IMR-90 (cell line): Measurements from ENCODE around the gene BDKRB1. TPM values are rescaled to one million over a fixed set of nuclear protein-coding genes. Genes with fewer than 3 reads are reported as not detected.

Source experiments
- ATAC-seq: fragments of 200-7000 bp; cut with Tn5 transposase; 2 replicates; pipeline ENCODE4 v1.9.1; 2020; ENCODE audit warnings: low read depth, mild to moderate bottlenecking, moderate library complexity
- BruUV-seq: library from RNA; stranded (reverse); fragments of 400-500 nt; replicated peaks from 2 replicates; lab custom pipeline; 2021; lab: Mats Ljungman, UMichigan
- CTCF ChIA-PET: fragments of 300-600 bp; formaldehyde crosslinking; extraction: SDS; loops from one replicate; lab custom pipeline; 2021; ENCODE audit warnings: antibody characterized with exemption; lab: Yijun Ruan, JAX
- POLR2A ChIA-PET: fragments of 300-600 bp; sonication (Branson Sonifier 250); formaldehyde crosslinking; loops from one replicate; lab custom pipeline; 2022; ENCODE audit warnings: antibody characterized with exemption; ENCODE audit not compliant: unreplicated experiment; lab: Charles Lee
- DNase-seq: peaks from one replicate; pipeline ENCODE4 v3.0.0; 2013
- H2AFZ ChIP-seq: replicated peaks from 2 replicates; pipeline ENCODE3; 2013; ENCODE audit warnings: low read length, mild to moderate bottlenecking; ENCODE audit not compliant: poor library complexity
- H2AK5ac ChIP-seq: 2 replicates; pipeline ENCODE4 v1.6.1; 2013; ENCODE audit warnings: low read depth, low read length, inconsistent platforms
- H2AK9ac ChIP-seq: replicated peaks from 2 replicates; pipeline ENCODE3; 2013; ENCODE audit warnings: mild to moderate bottlenecking, low read depth, low read length, moderate library complexity; ENCODE audit not compliant: poor library complexity
- H2BK120ac ChIP-seq: 2 replicates; pipeline ENCODE4 v1.6.1; 2013; ENCODE audit warnings: low read depth, low read length, inconsistent platforms
- H2BK15ac ChIP-seq: 3 replicates; pipeline ENCODE4 v1.6.1; 2013; ENCODE audit warnings: low read depth, low read length, inconsistent platforms
- H2BK20ac ChIP-seq: 2 replicates; pipeline ENCODE4 v1.6.1; 2013; ENCODE audit warnings: low read depth, mild to moderate bottlenecking, inconsistent platforms, low read length, moderate library complexity
- H2BK5ac ChIP-seq: 2 replicates; pipeline ENCODE4 v1.6.1; 2013; ENCODE audit warnings: mild to moderate bottlenecking, low read depth, low read length, inconsistent platforms; ENCODE audit not compliant: poor library complexity, severe bottlenecking
- H3K14ac ChIP-seq: replicated peaks from 2 replicates; pipeline ENCODE4 v1.6.1; 2013; ENCODE audit warnings: low read depth, low read length, inconsistent platforms
- H3K18ac ChIP-seq: 2 replicates; pipeline ENCODE4 v1.6.1; 2013; ENCODE audit warnings: low read depth, low read length, control low read depth
- H3K23ac ChIP-seq: 2 replicates; pipeline ENCODE4 v1.6.1; 2013; ENCODE audit warnings: low read depth, low read length, inconsistent platforms
- H3K27ac ChIP-seq: 2 replicates; pipeline ENCODE4 v1.5.1; 2013; ENCODE audit warnings: mild to moderate bottlenecking, control low read depth, low read length; ENCODE audit not compliant: insufficient read depth
- H3K27me3 ChIP-seq: 2 replicates; pipeline ENCODE4 v1.6.1; 2013; ENCODE audit warnings: low read length; ENCODE audit not compliant: control insufficient read depth, insufficient read depth
- H3K36me3 ChIP-seq: 2 replicates; pipeline ENCODE4 v1.6.1; 2013; ENCODE audit warnings: low read length, mixed read lengths; ENCODE audit not compliant: control insufficient read depth, insufficient read depth
- H3K4ac ChIP-seq: 2 replicates; pipeline ENCODE4 v1.6.1; 2013; ENCODE audit warnings: low read depth, low read length, inconsistent platforms
- H3K4me1 ChIP-seq: 2 replicates; pipeline ENCODE4 v1.6.1; 2013; ENCODE audit warnings: low read length, mixed read lengths; ENCODE audit not compliant: control insufficient read depth, insufficient read depth
- H3K4me2 ChIP-seq: 2 replicates; pipeline ENCODE4 v1.6.1; 2013; ENCODE audit warnings: low read depth, mild to moderate bottlenecking, control low read depth, low read length, moderate library complexity
- H3K4me3 ChIP-seq: 2 replicates; pipeline ENCODE4 v1.5.1; 2013; ENCODE audit warnings: low read depth, mild to moderate bottlenecking, control low read depth, low read length, moderate library complexity; ENCODE audit not compliant: insufficient read depth
- H3K56ac ChIP-seq: 2 replicates; pipeline ENCODE4 v1.6.1; 2013; ENCODE audit warnings: low read length, inconsistent platforms; ENCODE audit not compliant: insufficient read depth; ENCODE audit errors: extremely low read depth
- H3K79me1 ChIP-seq, 2 experiments: 2 replicates each; pipeline ENCODE4 v1.6.1; 2013; ENCODE audit warnings: low read length in 2 of 2, inconsistent platforms in 1 of 2, low read depth in 1 of 2
- H3K9ac ChIP-seq: 2 replicates; pipeline ENCODE4 v1.6.1; 2013; ENCODE audit warnings: low read depth, low read length, control low read depth
- H3K9me1 ChIP-seq: 2 replicates; pipeline ENCODE4 v1.6.1; 2013; ENCODE audit warnings: low read length, inconsistent platforms; ENCODE audit not compliant: insufficient read depth
- H3K9me3 ChIP-seq: 2 replicates; pipeline ENCODE4 v1.6.1; 2013; ENCODE audit warnings: low read length; ENCODE audit not compliant: control insufficient read depth, insufficient read depth
- H4K20me1 ChIP-seq: 2 replicates; pipeline ENCODE4 v1.6.1; 2013; ENCODE audit warnings: low read length, inconsistent platforms; ENCODE audit not compliant: insufficient read depth
- H4K5ac ChIP-seq: 2 replicates; pipeline ENCODE4 v1.6.1; 2013; ENCODE audit warnings: mild to moderate bottlenecking, low read depth, low read length, control low read depth
- H4K8ac ChIP-seq, 2 experiments: 2 replicates each; pipeline ENCODE4 v1.6.1; 2013; ENCODE audit warnings: low read depth in 2 of 2, low read length in 2 of 2, control low read depth in 1 of 2, inconsistent platforms in 1 of 2
- H4K91ac ChIP-seq: 2 replicates; pipeline ENCODE4 v1.6.1; 2013; ENCODE audit warnings: low read depth, low read length, inconsistent platforms; ENCODE audit not compliant: insufficient read depth
- BHLHE40 ChIP-seq: fragments of 150-350 bp; IDR thresholded peaks from 2 replicates; pipeline ENCODE4 v1.6.1; 2016; ENCODE audit warnings: mild to moderate bottlenecking, low read depth, low read length
- CEBPB ChIP-seq: IDR thresholded peaks from 2 replicates; pipeline ENCODE4 v1.6.1; 2012; ENCODE audit warnings: low read depth, low read length, improper control_type of control experiment
- CHD1 ChIP-seq: IDR thresholded peaks from 2 replicates; pipeline ENCODE4 v1.6.1; 2012; ENCODE audit warnings: low read depth, low read length, improper control_type of control experiment
- FOS ChIP-seq: fragments of 150-350 bp; IDR thresholded peaks from 2 replicates; pipeline ENCODE4 v1.6.1; 2016; ENCODE audit warnings: low read depth, low read length
- MAFK ChIP-seq: IDR thresholded peaks from 2 replicates; pipeline ENCODE4 v1.6.1; 2012; ENCODE audit warnings: low read depth, low read length, improper control_type of control experiment
- MAZ ChIP-seq: IDR thresholded peaks from 2 replicates; pipeline ENCODE4 v1.6.1; 2012; ENCODE audit warnings: low read depth, mild to moderate bottlenecking, low read length, improper control_type of control experiment, moderate library complexity, borderline replicate concordance
- MXI1 ChIP-seq: IDR thresholded peaks from 2 replicates; pipeline ENCODE4 v1.6.1; 2012; ENCODE audit warnings: low read depth, mild to moderate bottlenecking, low read length, moderate library complexity, borderline replicate concordance
- NFE2L2 ChIP-seq: fragments of 150-350 bp; IDR thresholded peaks from 2 replicates; pipeline ENCODE4 v1.6.1; 2016; ENCODE audit warnings: low read depth, mild to moderate bottlenecking, low read length
- POLR2A ChIP-seq: IDR thresholded peaks from 2 replicates; pipeline ENCODE4 v1.6.1; 2012; ENCODE audit warnings: mild to moderate bottlenecking, low read depth, low read length
- RAD21 ChIP-seq: IDR thresholded peaks from 2 replicates; pipeline ENCODE4 v1.6.1; 2012; ENCODE audit warnings: low read length, improper control_type of control experiment
- RCOR1 ChIP-seq: IDR thresholded peaks from 2 replicates; pipeline ENCODE4 v1.6.1; 2012; ENCODE audit warnings: mild to moderate bottlenecking, low read length, improper control_type of control experiment; ENCODE audit not compliant: insufficient replicate concordance
- RFX5 ChIP-seq: IDR thresholded peaks from 2 replicates; pipeline ENCODE4 v1.8.0; 2012; ENCODE audit warnings: low read depth, mild to moderate bottlenecking, low read length, moderate library complexity
- SMC3 ChIP-seq: fragments of 150-350 bp; IDR thresholded peaks from 2 replicates; pipeline ENCODE4 v1.6.1; 2016; ENCODE audit warnings: low read depth, mild to moderate bottlenecking, antibody characterized with exemption, low read length, moderate library complexity
- WGBS, 2 experiments: methylation state at CpG; one replicate each; pipeline versions ENCODE4 v1.1.5 to v1.1.7; 2013; ENCODE audit warnings: missing lambda C conversion rate in 2 of 2; ENCODE audit not compliant: insufficient read length in 1 of 2; ENCODE audit errors: extremely low coverage in 2 of 2; 5-methylcytosine and 5-hydroxymethylcytosine counted together
- dilution Hi-C: fragments of 300-500 bp; cut with HindIII; formaldehyde crosslinking; loops from one replicate; pipeline ENCODE4 v1.14.3; 2018; ENCODE audit warnings: low sequenced_read_pairs; ENCODE audit not compliant: unreplicated experiment
- in situ Hi-C: fragments of 300-500 bp; cut with MboI; formaldehyde crosslinking; loops from 3 replicates; pipeline ENCODE4 v1.14.3; 2019; ENCODE audit warnings: low sequenced_read_pairs, inconsistent platforms, mixed read lengths
- intact Hi-C: fragments of 100-400 bp; cut with micrococcal nuclease; formaldehyde crosslinking; loops from 2 replicates; pipeline ENCODE4 v1.10.0; 2022
- polyA plus RNA-seq, 3 experiments: library from polyadenylated mRNA; depleted of rRNA; stranded (reverse); fragments of >200 nt; gene quantifications; 2 replicates each; pipeline ENCODE4 v1.2.3, GENCODE V29; 2012; ENCODE audit warnings: low replicate concordance in 1 of 3
- total RNA-seq: library from RNA; depleted of rRNA; stranded (reverse); fragments of >200 nt; gene quantifications from 2 replicates; pipeline ENCODE4 v1.2.3, GENCODE V29; 2012
- TF ChIP-seq, protein P1 (sequence below): conservative IDR thresholded peaks from 2 replicates; pipeline ENCODE4 v1.5.1; 2012; ENCODE audit warnings: mild to moderate bottlenecking, low read depth, low read length, improper control_type of control experiment
- TF ChIP-seq, protein P2 (sequence below): fragments of 150-350 bp; IDR thresholded peaks from 2 replicates; pipeline ENCODE4 v1.6.1; 2017; ENCODE audit warnings: mild to moderate bottlenecking, antibody characterized with exemption, low read length, low read depth
- TF ChIP-seq, protein P3 (sequence below): fragments of 150-350 bp; IDR thresholded peaks from 2 replicates; pipeline ENCODE4 v1.6.1; 2016; ENCODE audit warnings: low read depth, mild to moderate bottlenecking, low read length, moderate library complexity, borderline replicate concordance

BDKRB1 gene
- total and polyA plus RNA-seq, 2 of the 4 experiments (the other 2 are of a cell fraction), result 56.5 to 130 TPM

DNA sequence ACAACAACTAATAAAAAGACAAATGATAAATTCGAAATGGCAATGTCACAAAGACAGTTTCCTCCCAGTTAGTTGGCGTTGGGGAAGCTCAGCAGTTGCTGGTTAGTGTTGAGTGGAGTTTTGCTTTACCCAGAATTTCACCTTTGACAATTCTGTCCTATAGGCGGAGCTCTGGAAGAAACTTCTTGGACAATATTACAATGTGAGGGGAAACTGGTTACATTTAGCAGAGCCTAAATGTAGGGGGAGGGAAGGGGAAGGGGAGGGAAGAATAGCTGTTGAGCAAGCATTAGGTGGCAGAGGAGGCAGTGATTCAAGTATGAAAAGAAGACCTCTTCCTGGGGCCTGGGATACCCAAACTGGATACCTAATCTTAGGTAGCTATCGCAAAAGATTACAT is 51.4 kb downstream of the BDKRB1 start:
- no peaks in the 10 kb centered on the region for H3K9me3 ChIP-seq
- no peak overlapping the region for H3K4ac ChIP-seq
- no peak overlapping the region for H2BK5ac ChIP-seq
- no peak overlapping the region for H2AFZ ChIP-seq
- no peak overlapping the region for H2AK5ac ChIP-seq
- H4K5ac ChIP-seq, result no peak overlapping the region
- H4K8ac ChIP-seq, result no peak overlapping the region
- no peak overlapping the region for H2BK15ac ChIP-seq
- no peak overlapping the region for H3K27ac ChIP-seq
- no peak for ATAC-seq
- POLR2A ChIA-PET, result no interaction called here
- CTCF ChIA-PET, result interaction anchor here (1.3 to 1.8 kb wide), 3 partner anchors 10 to 20 kb away, joined by 3 to 8 read pairs (median 5); no protein-coding TSS in a partner anchor
- in situ Hi-C loops (no loop called here), intact Hi-C loops (no loop called here), dilution Hi-C loops (no loop called here)
- H3K4me3 ChIP-seq, result no peak overlapping the region
- no peaks in the 10 kb centered on the region; the same call in 1 of the 2 replicates for H3K9me1 ChIP-seq
- no peak overlapping the region for H3K23ac ChIP-seq
- no peaks in the 10 kb centered on the region for H3K4me1 ChIP-seq
- no peak overlapping the region for H3K14ac ChIP-seq
- H2AK9ac ChIP-seq, result no peak overlapping the region
- no peak overlapping the region for H3K18ac ChIP-seq
- H3K56ac ChIP-seq, result no peak overlapping the region
- no peak overlapping the region for H3K4me2 ChIP-seq
- no TSS peak for BruUV-seq
- no peak overlapping the region for H4K91ac ChIP-seq
- WGBS, 2 experiments, result no CpG with 5 or more reads among the region's 4 CpGs
- no peaks in the 10 kb centered on the region for H3K27me3 ChIP-seq
- TF ChIP-seq BHLHE40 (no peak), NFE2L2 (no peak), RCOR1 (no peak), MAZ (no peak), CHD1 (no peak), FOS (no peak), SMC3 (no peak), RAD21 (no peak), MXI1 (no peak), RFX5 (no peak), MAFK (no peak), CEBPB (no peak), POLR2A (no peak)
- TF ChIP-seq, protein P1, sequence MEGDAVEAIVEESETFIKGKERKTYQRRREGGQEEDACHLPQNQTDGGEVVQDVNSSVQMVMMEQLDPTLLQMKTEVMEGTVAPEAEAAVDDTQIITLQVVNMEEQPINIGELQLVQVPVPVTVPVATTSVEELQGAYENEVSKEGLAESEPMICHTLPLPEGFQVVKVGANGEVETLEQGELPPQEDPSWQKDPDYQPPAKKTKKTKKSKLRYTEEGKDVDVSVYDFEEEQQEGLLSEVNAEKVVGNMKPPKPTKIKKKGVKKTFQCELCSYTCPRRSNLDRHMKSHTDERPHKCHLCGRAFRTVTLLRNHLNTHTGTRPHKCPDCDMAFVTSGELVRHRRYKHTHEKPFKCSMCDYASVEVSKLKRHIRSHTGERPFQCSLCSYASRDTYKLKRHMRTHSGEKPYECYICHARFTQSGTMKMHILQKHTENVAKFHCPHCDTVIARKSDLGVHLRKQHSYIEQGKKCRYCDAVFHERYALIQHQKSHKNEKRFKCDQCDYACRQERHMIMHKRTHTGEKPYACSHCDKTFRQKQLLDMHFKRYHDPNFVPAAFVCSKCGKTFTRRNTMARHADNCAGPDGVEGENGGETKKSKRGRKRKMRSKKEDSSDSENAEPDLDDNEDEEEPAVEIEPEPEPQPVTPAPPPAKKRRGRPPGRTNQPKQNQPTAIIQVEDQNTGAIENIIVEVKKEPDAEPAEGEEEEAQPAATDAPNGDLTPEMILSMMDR, result no peak
- TF ChIP-seq, protein P2, sequence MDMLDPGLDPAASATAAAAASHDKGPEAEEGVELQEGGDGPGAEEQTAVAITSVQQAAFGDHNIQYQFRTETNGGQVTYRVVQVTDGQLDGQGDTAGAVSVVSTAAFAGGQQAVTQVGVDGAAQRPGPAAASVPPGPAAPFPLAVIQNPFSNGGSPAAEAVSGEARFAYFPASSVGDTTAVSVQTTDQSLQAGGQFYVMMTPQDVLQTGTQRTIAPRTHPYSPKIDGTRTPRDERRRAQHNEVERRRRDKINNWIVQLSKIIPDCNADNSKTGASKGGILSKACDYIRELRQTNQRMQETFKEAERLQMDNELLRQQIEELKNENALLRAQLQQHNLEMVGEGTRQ, result no peak
- TF ChIP-seq, protein P3, sequence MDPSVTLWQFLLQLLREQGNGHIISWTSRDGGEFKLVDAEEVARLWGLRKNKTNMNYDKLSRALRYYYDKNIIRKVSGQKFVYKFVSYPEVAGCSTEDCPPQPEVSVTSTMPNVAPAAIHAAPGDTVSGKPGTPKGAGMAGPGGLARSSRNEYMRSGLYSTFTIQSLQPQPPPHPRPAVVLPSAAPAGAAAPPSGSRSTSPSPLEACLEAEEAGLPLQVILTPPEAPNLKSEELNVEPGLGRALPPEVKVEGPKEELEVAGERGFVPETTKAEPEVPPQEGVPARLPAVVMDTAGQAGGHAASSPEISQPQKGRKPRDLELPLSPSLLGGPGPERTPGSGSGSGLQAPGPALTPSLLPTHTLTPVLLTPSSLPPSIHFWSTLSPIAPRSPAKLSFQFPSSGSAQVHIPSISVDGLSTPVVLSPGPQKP, result no peak
- no peaks in the 10 kb centered on the region for H4K20me1 ChIP-seq
- H3K9ac ChIP-seq, result no peak overlapping the region
- peaks cover 22% of the 10 kb centered on the region for H3K36me3 ChIP-seq
- H2BK120ac ChIP-seq, result no peak overlapping the region
- no peak for DNase-seq
- H3K79me1 ChIP-seq, result no peaks in the 10 kb centered on the region
- H2BK20ac ChIP-seq, result no peak overlapping the region
